Activated naive CD4-positive, alpha-beta T cell treated with anti-CD3 and anti-CD28 coated beads, Interleukin-2, amount 50 U/mL, for 16 hours (primary cell): Measurements from ENCODE around the gene MLLT3.

Experiments used
- DNase-seq: peaks from one replicate; pipeline ENCODE4 v3.0.0-alpha.2; 2020

Gene MLLT3

DNA sequence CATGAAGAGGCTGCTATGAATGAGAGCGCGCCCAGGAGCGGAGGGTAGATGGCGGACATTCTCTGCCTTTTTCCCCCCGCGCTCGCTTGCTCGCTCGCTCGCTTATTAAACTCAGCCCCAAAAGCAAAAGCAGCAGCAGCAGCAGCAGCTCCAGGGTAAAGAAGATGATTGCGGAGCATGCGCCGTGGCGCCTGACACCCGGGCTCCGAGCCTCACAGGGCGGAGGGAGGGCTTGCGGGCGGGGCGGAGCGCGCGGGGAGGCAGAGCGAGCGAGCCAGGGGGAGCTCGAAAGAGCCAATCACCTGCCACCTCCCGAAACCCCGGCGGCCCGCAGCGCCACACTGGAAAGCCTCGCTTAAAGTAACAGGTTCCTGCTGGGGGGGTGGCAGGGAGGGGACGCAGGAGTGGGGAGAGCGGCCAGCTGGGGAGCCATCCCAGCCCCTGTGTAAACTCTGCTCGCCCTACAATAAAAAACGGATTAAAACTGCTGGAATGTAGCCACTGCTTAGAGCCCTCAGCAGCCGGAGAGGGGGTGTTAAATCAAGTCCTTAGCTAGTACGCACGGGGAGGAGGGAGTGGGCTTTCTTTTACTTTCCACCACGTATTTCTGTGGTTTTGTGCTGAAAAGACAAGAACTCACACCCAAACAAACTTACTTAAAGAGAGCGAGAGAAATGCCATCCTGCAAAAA lies at the start of gene MLLT3:
Gene MLLT3, minus strand, starts transcription at position 170 of the 691 bp plus-strand sequence.
- DNase-seq, result peak; percentile 98

DNA sequence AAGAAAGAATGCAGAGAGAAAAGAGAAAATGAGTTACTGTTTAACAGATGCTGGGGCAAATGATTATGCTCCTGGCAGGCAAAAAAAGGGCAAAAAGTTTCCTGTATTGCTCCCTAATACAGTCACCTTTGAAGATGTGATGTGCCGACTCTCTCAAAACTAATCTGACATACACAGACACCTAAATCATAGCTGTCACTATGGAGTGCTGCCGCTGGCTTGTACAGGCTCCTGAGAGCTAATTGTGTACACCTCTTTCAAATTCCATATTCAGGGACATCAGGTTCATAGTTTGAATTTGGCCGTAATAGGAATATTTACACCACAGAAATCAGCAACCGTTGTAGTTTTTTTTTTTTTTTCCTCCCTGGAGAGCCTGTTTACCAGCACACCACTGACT lies 49.3 kb upstream of the MLLT3 start:
- no peak for DNase-seq

DNA sequence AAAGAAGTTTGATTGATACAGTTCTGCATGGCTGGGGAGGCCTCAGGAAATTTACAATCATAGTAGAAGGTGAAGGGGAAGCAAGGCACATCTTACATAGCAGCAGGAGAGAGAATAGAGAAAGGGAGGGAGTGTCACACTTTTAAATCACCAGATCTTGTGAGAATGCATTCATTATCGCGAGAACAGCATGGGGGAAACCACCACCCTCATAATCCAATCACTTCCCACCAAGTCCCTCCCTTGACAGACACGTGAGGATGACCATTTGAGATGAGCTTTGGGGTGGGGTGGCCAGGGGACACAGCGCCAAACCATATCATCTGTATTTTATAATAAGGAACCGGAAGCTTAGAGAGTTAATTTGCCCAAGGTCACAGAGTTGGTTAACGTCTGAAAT lies 48.1 kb upstream of the MLLT3 start:
- DNase-seq, result no peak

DNA sequence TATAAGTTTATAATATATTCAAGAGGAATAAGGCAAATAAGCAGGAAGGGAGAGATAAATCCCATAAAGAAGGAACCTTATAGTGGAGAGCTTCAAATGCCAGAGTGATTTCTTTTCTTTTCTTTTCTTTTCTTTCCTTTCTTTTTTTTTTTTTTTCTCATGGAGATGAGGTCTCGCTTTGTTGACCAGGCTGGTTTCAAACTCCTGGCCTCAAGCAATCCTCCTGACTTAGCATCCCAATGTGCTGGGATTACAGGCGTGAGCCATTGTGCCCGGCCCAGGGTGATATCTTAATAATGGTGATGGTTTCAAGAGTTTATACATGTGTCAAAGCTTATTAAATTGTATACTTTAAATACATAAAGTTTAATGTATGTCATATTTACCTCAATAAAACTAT lies 42.2 kb upstream of the MLLT3 start:
- DNase-seq, result no peak

DNA sequence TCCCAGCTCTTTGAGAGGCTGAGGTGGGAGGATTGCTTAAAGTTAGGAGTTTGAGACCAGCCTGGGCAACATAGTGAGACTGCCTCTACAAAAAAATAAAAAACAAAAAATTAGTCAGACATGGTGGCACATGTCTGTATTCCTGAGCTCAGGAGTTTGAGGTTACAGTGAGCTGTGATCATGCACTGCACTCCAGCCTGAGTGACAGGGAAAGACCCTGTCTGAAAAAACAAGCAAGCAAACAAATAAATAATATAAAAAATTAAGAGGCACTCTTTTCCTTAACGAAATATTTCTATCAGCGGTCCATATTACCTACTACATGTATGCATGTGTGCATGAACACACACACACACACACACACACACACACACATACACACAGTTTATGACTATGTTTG lies 40.8 kb upstream of the MLLT3 start:
- DNase-seq, result no peak

DNA sequence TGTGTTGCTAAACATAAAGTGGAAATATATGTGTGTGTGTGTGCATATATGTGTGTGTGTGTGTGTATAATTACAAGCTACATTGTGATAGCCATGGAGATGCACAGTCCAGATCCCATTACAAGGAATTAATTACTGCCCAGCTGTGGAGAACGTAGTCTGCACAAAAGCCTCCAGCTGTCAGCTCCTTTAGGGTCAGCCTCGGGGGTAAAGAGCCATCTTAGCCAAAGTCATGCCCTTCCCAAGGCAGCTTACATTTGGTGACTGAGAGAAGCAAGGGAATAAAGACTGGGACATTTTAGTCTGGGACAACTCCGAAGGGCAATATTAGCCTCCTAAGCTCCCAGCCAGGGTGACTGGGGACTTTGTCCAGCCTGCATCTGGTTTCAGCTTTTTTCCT lies 39.9 kb upstream of the MLLT3 start:
- no peak for DNase-seq

DNA sequence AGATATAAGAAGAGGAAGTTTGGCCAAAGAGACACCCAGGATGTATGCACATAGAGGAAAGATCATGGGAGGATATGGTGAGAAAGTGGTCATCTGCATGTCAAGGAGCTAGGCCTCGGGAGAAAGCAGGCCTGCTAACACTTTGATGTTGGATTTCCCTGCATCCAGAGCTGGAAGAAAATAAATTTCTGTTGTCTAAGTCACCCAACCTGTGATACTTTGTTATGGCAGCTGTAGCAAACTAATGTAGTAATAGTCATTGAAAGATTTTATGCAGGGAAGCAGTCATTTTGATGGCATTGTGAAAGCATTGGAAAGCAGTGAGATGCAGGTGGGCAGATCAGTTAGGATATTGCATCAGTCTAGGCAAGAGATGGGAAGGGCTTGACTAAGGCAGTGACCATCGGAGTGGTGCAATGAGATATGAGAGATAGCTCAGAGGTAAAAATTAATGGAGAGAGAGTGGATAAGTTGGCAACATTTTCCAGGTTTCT lies 37.2 kb upstream of the MLLT3 start:
- no peak for DNase-seq

DNA sequence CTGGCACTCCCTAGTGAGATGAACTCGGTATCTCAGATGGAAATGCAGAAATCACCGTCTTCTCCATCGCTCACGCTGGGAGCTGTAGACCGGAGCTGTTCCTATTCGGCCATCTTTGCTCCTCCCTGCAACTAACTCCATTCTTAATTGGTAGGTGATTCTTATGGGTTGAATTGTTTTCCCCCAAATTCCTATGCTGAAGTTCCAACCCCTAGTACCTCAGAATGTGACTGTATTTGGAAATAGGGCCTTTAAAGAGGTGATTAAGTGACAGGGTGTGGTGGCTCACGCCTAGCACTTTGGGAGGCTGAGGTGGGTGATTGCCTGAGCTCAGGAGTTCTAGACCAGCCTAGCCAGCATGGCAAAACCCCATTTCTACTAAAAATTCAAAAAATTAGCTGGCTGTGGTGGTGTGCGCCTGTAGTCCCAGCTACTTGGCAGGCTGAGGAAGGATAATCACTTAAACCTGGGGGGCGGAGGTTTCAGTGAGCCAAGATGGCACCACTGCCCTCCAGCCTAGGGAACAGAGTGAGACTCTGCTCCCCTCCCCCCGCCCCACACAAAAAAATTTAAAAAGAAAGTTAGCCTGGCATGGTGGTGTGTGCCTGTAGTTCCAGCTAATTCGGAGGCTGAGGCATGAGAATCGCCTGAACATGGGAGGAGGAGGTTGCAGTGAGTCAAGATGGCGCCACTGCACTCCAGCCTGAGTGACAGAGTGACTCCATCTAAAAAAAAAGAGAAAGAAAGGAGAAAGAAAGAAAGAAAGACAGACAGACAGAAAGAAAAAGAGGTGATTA lies 36.6 kb upstream of the MLLT3 start:
- no peak for DNase-seq

DNA sequence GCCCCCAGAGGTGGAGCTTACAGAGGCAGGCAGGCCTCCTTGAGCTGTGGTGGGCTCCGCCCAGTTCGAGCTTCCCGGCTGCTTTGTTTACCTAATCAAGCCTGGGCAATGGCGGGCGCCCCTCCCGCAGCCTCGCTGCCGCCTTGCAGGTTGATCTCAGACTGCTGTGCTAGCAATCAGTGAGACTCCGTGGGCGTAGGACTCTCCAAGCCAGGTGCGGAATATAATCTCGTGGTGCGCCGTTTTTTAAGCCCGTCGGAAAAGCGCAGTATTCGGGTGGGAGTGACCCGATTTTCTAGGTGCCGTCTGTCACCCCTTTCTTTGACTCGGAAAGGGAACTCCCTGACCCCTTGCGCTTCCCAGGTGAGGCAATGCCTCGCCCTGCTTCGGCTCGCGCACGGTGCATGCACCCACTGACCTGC lies 36.0 kb upstream of the MLLT3 start:
- peak; percentile 50 for DNase-seq

DNA sequence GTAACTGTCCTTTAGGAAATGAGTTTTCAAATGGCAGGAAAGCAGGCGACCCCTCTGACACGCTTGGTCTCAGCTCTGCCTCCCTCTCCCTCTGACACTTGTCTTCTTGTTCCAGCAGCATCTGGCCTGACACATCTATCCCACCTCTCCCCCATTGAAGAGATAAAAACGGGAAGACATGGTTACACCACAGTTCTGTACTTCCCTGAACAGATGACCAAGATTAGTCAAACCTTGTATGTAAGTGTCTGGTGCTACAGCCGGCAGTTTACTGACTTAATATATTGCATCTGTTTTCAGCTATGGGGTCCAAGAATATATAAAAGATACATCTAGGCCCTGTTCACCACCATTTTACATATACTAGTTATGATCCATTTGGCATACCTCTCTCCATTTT lies 29.6 kb upstream of the MLLT3 start:
- no peak for DNase-seq

DNA sequence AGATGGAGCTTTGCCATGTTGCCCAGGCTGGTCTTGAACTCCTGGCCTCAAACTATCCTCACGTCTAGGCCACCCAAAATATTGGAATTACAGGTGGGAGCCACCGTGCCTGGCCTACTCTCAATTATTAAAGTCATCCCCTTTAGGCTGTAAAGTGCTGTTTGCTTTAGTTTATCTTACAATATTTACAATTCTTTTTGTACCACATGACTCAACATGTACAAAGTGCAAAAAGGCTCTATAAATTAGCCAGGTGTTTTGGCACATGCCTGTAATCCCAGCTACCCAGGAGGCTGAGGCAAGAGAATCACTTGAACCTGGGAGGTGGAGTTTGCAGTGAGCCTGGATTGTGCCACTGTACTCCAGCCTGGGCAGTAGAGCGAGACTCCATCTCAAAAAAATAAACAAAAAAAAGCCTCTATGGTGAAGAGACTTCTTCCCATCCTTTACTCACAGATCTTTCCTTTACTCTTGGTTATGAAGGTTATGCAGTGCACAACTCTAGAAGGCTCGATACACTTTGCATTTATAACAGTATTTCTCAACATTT lies 28.5 kb upstream of the MLLT3 start:
- no peak for DNase-seq

DNA sequence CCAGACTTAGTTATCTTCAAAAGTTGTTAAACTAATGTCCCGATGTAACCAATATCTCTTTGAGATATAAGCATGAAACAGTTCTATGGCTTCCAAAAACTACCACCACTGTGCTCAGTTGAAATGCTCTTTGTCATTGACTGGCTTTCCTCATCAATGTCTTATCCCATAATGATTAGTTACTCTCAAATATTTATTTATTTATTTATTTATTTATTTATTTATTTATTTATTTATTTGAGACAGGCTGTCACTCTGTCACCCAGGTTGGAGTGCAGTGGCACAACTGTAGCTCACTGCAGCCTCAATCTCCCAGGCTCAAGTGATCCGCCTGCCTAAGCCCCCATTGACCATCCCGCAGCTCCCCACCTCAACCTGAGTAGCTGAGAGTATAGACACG lies 28.0 kb upstream of the MLLT3 start:
- no peak for DNase-seq

DNA sequence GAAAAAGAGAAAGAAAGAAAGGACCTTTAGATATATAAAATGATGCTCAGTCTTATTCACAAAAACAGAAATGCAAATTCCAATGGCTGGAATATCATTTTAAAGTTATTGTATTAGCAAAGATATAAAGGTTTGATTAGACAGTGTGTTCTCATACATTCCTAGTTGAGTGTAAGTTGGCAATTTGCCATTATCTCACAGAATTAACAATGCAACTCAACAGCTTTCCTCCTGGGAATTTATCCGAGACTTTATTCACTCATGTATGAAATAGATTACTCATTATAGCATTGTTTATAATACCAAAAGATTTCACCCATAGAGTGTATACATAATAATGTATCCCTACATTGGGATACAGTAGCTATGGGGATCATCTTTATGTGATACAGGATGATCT lies 27.1 kb upstream of the MLLT3 start:
- DNase-seq, result no peak

DNA sequence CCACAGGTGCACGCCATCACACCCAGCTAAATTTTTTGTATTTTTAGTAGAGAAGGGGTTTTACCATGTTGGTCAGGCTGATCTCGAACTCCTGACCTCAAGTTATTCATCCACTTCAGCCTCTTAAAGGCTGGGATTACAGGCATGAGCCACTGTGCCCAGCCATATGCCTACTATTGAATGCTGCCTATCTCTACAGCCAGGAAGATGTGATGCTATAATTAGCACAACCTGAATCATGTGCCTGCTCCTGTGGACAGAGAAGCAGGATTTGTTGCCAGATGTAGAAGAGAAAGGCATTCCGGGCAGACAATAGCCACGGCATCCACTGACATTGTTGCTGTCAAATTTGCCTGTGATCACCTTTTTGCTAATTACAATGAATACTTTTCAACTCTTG lies 24.4 kb upstream of the MLLT3 start:
- DNase-seq, result no peak

DNA sequence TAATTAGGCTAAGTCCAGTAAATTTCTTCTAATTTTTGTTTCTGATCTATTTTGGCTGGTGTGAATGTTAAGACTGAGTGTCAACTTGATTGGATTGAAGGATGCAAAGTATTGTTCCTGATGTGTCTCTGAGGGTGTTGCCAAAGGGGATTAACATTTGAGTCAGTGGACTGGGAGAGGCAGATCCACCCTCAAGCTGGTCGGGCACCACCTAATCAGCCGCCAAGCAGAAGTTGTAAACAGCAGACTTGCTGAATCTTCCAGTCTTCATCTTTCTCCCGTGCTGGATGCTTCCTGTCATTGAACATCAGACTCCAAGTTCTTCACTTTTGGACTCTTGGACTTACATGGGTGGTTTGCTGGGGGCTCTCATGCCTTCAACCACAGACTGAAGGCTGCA lies 21.4 kb upstream of the MLLT3 start:
- no peak for DNase-seq

DNA sequence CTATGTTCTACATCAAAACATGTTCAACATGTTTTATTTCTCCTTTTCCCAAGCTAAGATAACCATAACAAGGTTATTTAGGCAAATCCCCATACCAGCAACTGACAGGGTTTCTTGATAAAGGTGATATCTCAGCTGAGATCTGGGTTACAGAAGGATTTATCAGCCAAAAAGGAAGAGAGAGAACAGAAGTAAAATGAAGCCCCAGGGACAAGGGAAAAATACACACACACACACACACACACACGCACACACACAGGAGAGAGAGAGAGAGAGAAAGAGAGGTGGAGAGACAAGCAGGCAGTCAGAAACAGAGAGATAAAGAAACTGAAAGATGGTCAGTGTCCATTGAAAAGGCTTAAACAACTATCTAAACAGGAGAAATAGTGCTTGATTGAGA lies 19.7 kb upstream of the MLLT3 start:
- no peak for DNase-seq

DNA sequence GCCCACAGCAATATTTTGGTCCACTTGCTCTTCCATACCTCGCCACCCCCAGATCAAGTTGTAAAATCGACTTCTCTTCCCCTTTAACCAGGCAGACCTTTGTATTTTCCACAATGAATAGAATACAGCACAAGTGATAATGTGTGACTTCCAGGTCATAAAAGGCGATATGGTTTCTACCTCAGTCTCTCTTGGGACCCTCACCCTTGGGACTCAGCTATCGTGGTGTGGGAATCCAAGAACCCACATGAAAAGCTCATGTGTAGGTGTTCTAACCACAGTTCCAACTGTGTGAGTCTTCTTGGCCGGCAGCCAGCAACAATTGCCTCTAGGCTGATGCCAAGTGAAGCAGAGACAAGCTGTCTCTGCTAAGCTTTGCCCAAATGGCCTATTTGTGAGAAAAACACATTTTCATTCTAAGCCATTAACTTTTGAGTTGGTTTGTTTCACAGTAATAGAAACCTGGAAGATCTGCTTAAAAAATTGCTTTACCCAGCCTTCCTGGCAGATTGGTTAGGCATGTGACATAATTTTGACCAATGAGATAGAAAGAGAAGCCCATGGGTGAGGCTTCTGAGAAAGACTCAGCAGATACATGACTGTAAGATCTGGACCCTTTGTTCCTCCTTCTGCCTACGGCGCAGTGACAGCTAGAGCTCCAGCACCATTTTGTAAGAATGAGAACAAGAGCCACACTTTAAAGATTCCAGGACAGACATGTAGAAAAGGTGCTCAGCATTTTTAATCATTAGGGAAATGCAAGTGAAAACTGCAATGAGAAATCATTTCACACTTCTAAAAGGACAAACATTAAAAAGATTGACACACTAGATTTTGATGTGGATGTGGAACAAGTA lies 18.3 kb upstream of the MLLT3 start:
- peak; percentile 78 for DNase-seq

DNA sequence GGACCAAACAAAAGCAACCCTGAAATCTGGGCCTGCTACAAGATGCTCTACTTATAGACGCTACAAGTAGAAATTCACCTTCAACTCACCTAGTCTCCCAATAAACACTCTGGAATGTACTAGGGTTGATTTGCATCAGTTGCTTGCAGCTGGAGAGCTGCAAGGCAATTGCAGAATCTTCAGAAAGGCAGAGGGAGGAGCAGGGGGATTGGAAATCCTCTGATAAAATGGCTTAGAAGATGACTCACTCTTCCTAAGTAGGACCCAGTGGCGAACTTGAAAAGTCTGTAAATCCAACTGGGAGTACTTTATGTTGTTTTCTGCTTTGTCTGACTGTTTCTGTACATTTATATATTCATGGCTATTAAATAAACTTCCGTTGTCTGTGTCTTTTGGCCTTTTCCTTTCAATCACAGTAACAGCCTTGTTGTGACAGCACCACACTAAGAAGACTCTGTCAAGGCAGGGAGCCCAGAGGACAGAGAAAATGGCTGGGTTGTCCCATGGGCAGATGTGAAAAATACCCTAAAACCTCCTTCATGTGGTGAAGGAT lies 14.7 kb upstream of the MLLT3 start:
- no peak for DNase-seq

DNA sequence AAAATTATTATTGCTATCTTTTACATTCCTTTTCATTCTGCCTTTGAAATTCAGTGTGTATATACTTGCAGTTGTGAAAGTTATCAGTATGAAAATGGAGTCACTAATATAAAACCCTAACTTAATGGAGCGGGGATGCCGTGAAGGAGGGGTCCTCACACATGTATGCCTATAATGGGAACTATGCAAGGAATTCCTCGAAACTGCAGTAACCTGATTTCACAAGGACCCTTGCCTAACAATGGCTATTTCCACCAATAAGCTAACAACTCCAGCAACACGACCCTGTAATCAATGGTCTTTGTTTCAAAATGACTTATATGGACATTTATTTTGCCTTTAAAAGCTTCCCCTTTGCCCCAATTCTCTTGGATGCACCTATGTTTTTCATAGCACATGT lies 12.6 kb upstream of the MLLT3 start:
- no peak for DNase-seq

DNA sequence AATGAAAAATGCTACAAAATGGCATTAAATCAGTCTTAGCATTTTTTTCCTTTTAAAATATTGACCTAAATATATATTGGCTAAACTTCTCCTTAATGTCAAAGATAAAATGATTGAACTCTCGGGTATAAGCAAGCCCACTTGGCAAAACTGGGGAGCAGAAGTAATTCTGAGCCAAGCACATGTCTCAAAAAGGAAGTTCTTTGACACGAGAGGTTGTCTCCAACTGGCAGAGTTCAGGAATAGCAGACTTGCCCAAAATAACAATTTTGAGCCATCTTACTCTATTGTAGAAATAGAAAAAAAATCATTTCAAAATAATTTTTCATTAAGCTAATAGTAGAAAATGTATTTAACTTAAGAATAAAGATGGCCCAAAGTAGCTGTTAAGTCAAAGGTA lies 10.4 kb upstream of the MLLT3 start:
- DNase-seq, result no peak

DNA sequence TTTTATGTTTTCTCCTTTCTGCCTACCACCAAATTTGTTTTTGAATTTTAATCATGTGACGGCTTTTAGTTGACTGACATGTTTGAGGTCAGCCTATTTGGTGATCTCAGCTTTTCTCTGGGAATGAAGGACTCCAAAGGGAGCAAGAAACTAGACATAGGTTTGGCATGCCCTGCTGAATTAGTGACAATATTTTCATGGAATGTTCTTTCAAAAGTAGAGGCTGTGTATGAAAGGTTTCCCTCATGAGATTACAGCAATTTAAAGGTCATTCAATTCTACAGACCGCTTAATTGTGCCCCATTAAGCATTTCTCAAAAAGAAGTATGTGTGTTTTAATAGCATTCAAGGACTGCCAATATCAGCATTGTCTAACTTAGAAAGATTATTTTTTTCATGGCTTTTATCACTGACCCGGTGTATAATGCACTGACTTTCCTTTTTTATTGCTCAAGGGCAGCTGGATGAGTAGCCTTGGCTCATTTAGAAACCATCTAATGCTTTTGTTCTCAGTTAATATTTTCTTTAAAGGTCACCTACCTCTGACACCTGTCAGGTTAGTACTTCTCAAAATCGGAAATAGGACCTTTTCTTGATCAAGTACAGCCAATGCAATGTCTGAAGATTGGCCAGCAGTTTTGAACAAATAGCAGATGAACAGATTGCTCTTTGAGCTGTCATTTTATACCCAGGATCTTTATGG lies 8.1 kb upstream of the MLLT3 start:
- DNase-seq, result no peak

DNA sequence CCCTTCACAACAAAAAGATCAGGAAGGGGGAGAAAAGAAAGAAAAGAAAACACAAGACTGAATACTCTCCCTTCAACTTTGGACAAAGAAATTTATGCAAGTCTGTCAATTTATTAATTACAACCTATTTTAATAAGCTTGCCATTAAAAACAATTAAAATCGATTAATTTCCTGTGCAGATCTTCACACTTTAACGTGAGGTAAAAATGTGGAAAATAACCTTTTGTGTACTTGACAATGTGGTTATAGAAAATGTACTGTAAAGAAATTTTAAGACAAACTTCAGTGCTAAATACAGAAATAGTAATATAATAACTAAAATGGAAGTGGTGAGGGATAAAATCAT lies 2.7 kb upstream of the MLLT3 start:
- no peak for DNase-seq
